PC-9 (cell line): ENCODE data around the gene SLC27A4. TPM values are rescaled to one million over a fixed set of nuclear protein-coding genes. Genes with fewer than 3 reads are reported as not detected.

ENCODE experiments used
- BruUV-seq: library from RNA; stranded (reverse); fragments of 400-500 nt; replicated peaks from 2 replicates; lab custom pipeline; 2021; lab: Mats Ljungman, UMichigan
- CTCF ChIA-PET: fragments of 300-600 bp; sonication (Branson Sonifier 250); formaldehyde crosslinking; loops from one replicate; lab custom pipeline; 2022; ENCODE audit warnings: antibody characterized with exemption; lab: Charles Lee
- POLR2A ChIA-PET: fragments of 300-600 bp; sonication (Branson Sonifier 250); formaldehyde crosslinking; loops from one replicate; lab custom pipeline; 2022; ENCODE audit warnings: antibody characterized with exemption; ENCODE audit not compliant: unreplicated experiment; lab: Charles Lee
- DNase-seq, 2 experiments: peaks; one replicate each; pipeline versions ENCODE4 v3.0.0 to v3.0.0-alpha.2; 2015 to 2022; ENCODE audit warnings: mixed read lengths in 1 of 2
- H2AFZ ChIP-seq: fragments of 200-600 bp; sonication (generic); 2 replicates; pipeline ENCODE4 v1.8.1; 2017; ENCODE audit warnings: antibody characterized with exemption
- H3F3A ChIP-seq: fragments of 200-600 bp; sonication (generic); 2 replicates; pipeline ENCODE4 v1.8.1; 2017; ENCODE audit warnings: antibody characterized with exemption, mild to moderate bottlenecking, low read depth; ENCODE audit not compliant: insufficient read depth
- H3K27ac ChIP-seq: fragments of 200-600 bp; sonication (generic); 2 replicates; pipeline ENCODE4 v1.6.1; 2016; ENCODE audit warnings: mixed run types
- H3K27me3 ChIP-seq: fragments of 200-600 bp; sonication (generic); 2 replicates; pipeline ENCODE4 v1.6.1; 2016; ENCODE audit warnings: low read depth, mixed run types; ENCODE audit not compliant: insufficient read depth
- H3K36me3 ChIP-seq: fragments of 200-600 bp; sonication (generic); 2 replicates; pipeline ENCODE4 v1.6.1; 2016; ENCODE audit warnings: low read depth, mixed run types
- H3K4me1 ChIP-seq: fragments of 200-600 bp; sonication (generic); replicated peaks from 2 replicates; pipeline ENCODE4 v1.6.1; 2016; ENCODE audit warnings: mixed run types; ENCODE audit not compliant: insufficient read depth
- H3K4me2 ChIP-seq: fragments of 200-600 bp; sonication (generic); 2 replicates; pipeline ENCODE4 v1.6.1; 2017; ENCODE audit warnings: mixed run types
- H3K4me3 ChIP-seq: fragments of 200-600 bp; sonication (generic); 2 replicates; pipeline ENCODE4 v1.6.1; 2016; ENCODE audit warnings: mixed run types
- H3K79me2 ChIP-seq: fragments of 200-600 bp; sonication (generic); 2 replicates; pipeline ENCODE4 v1.6.1; 2017; ENCODE audit warnings: low read depth, mixed run types
- H3K9me2 ChIP-seq: fragments of 200-600 bp; sonication (generic); 2 replicates; pipeline ENCODE4 v1.8.1; 2017; ENCODE audit warnings: mild to moderate bottlenecking; ENCODE audit not compliant: insufficient read depth
- H3K9me3 ChIP-seq: fragments of 200-600 bp; sonication (generic); 2 replicates; pipeline ENCODE4 v1.8.1; 2016; ENCODE audit warnings: low read depth; ENCODE audit not compliant: insufficient read depth
- H4K20me1 ChIP-seq: fragments of 200-600 bp; sonication (generic); 2 replicates; pipeline ENCODE4 v1.8.1; 2017; ENCODE audit not compliant: insufficient read depth
- CTCF ChIP-seq: fragments of 200-600 bp; sonication (generic); conservative IDR thresholded peaks from 2 replicates; pipeline ENCODE4 v1.6.1; 2017; ENCODE audit warnings: mixed run types, antibody characterized with exemption, mild to moderate bottlenecking, moderate library complexity
- EZH2 ChIP-seq: fragments of 200-600 bp; sonication (generic); IDR thresholded peaks from 2 replicates; pipeline ENCODE4 v1.8.0; 2017; ENCODE audit warnings: antibody characterized with exemption, low read depth
- intact Hi-C: fragments of 100-400 bp; cut with micrococcal nuclease; formaldehyde crosslinking; loops from one replicate; pipeline ENCODE4 v1.10.0; 2022; ENCODE audit not compliant: unreplicated experiment
- microRNA-seq: library from miRNA; unstranded; fragments of <30 nt; microRNA quantifications from one replicate; pipeline ENCODE4 v1.2.0, GENCODE V29; 2021; ENCODE audit warnings: borderline number of aligned reads, borderline replicate concordance
- total RNA-seq: library from RNA; stranded (reverse); gene quantifications from 2 replicates; pipeline ENCODE4 v1.2.3, GENCODE V29; 2021

The SLC27A4 gene
- total RNA-seq, 1 experiment from 2014 or later: 30.4 TPM

DNA sequence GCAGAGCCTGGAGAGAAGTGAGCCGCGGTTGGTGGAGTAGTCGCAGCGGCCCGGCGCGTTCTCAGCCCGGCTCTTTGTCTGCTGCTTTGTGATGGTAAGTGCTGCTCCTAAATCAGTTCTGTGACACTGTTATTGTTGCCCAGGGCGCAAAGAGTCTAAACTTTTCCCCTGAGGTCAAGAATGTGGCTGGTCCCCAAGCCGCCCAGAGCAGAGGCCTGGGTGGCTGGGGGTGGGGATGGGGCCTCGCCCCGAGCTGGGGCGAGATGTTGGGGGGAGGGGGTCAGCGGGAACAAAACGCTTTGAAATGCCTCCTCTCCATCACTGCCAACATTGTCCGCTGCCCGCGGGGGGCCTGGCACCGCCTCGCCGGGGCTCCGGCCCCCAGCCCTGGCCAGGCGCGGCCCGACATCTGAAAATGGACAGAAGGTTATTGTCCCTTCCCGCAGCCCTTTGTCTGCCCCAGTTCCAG is 68.7 kb downstream of the SLC27A4 start:
- intact Hi-C loops: no loop called here
- Histone ChIP-seq H3F3A (no peaks in the 10 kb centered on the region), H3K79me2 (no peaks in the 10 kb centered on the region), H3K4me3 (no peak overlapping the region), H3K27ac (no peak overlapping the region), H3K9me2 (no peaks in the 10 kb centered on the region), H2AFZ (no peak overlapping the region), H3K27me3 (no peaks in the 10 kb centered on the region), H3K9me3 (no peaks in the 10 kb centered on the region), H3K36me3 (no peaks in the 10 kb centered on the region), H3K4me1 (no peaks in the 10 kb centered on the region), H3K4me2 (no peak overlapping the region), H4K20me1 (no peaks in the 10 kb centered on the region)
- POLR2A ChIA-PET: no interaction called here
- no peak for DNase-seq
- CTCF ChIA-PET: no interaction called here
- no peak for TF ChIP-seq EZH2
- TF ChIP-seq CTCF: no peak
- BruUV-seq: no TSS peak

DNA sequence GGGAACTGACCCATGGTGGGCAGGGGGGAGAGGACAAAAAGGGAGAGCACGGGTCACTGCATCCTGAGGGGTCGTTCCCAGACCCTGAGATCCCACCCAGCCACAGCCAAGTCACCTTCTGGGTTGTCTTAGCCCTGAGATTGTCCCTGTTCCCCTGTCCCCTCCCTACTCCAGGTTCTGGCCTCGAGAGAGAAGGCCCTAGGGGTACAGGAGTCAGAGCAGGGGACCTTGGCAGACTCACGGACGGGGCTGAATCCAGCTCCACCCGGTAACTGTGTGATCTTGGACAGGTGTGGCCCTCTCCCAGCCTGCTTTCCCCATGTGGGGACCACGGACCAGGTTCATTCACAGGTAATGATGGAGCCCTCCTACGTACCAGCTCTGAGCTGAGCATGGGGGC is 69.1 kb downstream of the SLC27A4 start:
- H3K4me2 ChIP-seq: no peak overlapping the region
- no peaks in the 10 kb centered on the region for H4K20me1 ChIP-seq
- no peaks in the 10 kb centered on the region for H3K9me3 ChIP-seq
- H3K27me3 ChIP-seq: no peaks in the 10 kb centered on the region
- no peaks in the 10 kb centered on the region for H3K79me2 ChIP-seq
- H3K9me2 ChIP-seq: no peaks in the 10 kb centered on the region
- CTCF ChIA-PET: no interaction called here
- TF ChIP-seq CTCF (no peak), EZH2 (no peak)
- POLR2A ChIA-PET: no interaction called here
- no peak for DNase-seq
- no peaks in the 10 kb centered on the region for H3K36me3 ChIP-seq
- H3K4me1 ChIP-seq: no peaks in the 10 kb centered on the region
- BruUV-seq: no TSS peak
- no peak overlapping the region for H3K4me3 ChIP-seq
- intact Hi-C loops: no loop called here
- no peaks in the 10 kb centered on the region for H3F3A ChIP-seq
- H2AFZ ChIP-seq: no peak overlapping the region
- no peak overlapping the region for H3K27ac ChIP-seq

- Histone ChIP-seq H3K36me3 (no peaks in the 10 kb centered on the region), H3K27ac (no peak overlapping the region), H3K4me2 (no peak overlapping the region), H2AFZ (no peak overlapping the region), H3K9me3 (no peaks in the 10 kb centered on the region), H3K27me3 (no peaks in the 10 kb centered on the region), H3K9me2 (no peaks in the 10 kb centered on the region), H3K4me1 (no peaks in the 10 kb centered on the region), H4K20me1 (no peaks in the 10 kb centered on the region), H3K79me2 (no peaks in the 10 kb centered on the region), H3F3A (no peaks in the 10 kb centered on the region), H3K4me3 (no peak overlapping the region)
- POLR2A ChIA-PET: no interaction called here
- CTCF ChIA-PET: interaction anchor here (0.6 to 2.6 kb wide), 3 partner anchors 35 to 267 kb away, joined by 7 to 10 read pairs (median 8); no protein-coding TSS in a partner anchor
- TF ChIP-seq EZH2 (no peak), CTCF (no peak)
- intact Hi-C loops: loop anchor here (5.0 kb wide), 1 partner anchor 68 kb away; the partner anchor contains the start of gene SLC27A4
- BruUV-seq: no TSS peak
- DNase-seq: peak in 1 of 2 experiments; percentile 20
These were observed 69.7 kb downstream of the SLC27A4 start for GRCh38 chr9:128409978-128410377.

Small RNA genes lying within 50 kb of the gene (microRNA-seq; reads per million reads assigned to microRNA genes)
- not detected for gene MIR219B

Other genes starting within 250 kb of the SLC27A4 start
- gene PTGES2, start 212.8 kb upstream of the SLC27A4 start, total RNA-seq: 95.2 and 124 TPM in 2 replicates
- gene LCN2, start 191.1 kb upstream of the SLC27A4 start, total RNA-seq: 430 and 537 TPM in 2 replicates
- gene BBLN, start 180.3 kb upstream of the SLC27A4 start, total RNA-seq: 154 and 213 TPM in 2 replicates
- 164 and 213 TPM in 2 replicates for gene CIZ1, start 149.0 kb upstream of the SLC27A4 start, total RNA-seq
- gene DNM1, start 137.1 kb upstream of the SLC27A4 start, total RNA-seq: 134 and 148 TPM in 2 replicates
- gene GOLGA2, start 64.5 kb upstream of the SLC27A4 start, total RNA-seq: 175 and 188 TPM in 2 replicates
- gene SWI5, start 64.3 kb upstream of the SLC27A4 start, total RNA-seq: 70.4 and 86.0 TPM in 2 replicates
- 47.6 and 62.1 TPM in 2 replicates for gene TRUB2, start 18.1 kb upstream of the SLC27A4 start, total RNA-seq
- gene COQ4, start 17.7 kb upstream of the SLC27A4 start, total RNA-seq: 81.8 and 89.5 TPM in 2 replicates
- 98.1 and 101 TPM in 2 replicates for gene URM1, start 30.8 kb downstream of the SLC27A4 start, total RNA-seq
- gene CERCAM, start 80.3 kb downstream of the SLC27A4 start, total RNA-seq: 87.2 and 111 TPM in 2 replicates
- gene ODF2, start 115.5 kb downstream of the SLC27A4 start, total RNA-seq: 49.4 and 58.2 TPM in 2 replicates
- gene GLE1, start 164.2 kb downstream of the SLC27A4 start, total RNA-seq: 67.2 and 74.2 TPM in 2 replicates
- gene SPTAN1, start 212.1 kb downstream of the SLC27A4 start, total RNA-seq: 214 and 239 TPM in 2 replicates